ENCODE data around the gene BSN. TPM values are rescaled to one million over a fixed set of nuclear protein-coding genes. Genes with fewer than 3 reads are reported as not detected.

BSN gene
- total RNA-seq: 0.10 and 0.37 TPM in 2 replicates

GRCh38 chr3:49553692-49554632 is at the start of gene BSN:
TSS of gene BSN (plus strand) at chr3:49554477. CDS start at chr3:49554603, 126 bp downstream.

GRCh38 chr3:49673715-49674496 is 119.6 kb downstream of the BSN start, which contains the start of gene APEH:
TSS of gene APEH (plus strand) at chr3:49674351. CDS start at chr3:49674402, 51 bp downstream.

DNA sequence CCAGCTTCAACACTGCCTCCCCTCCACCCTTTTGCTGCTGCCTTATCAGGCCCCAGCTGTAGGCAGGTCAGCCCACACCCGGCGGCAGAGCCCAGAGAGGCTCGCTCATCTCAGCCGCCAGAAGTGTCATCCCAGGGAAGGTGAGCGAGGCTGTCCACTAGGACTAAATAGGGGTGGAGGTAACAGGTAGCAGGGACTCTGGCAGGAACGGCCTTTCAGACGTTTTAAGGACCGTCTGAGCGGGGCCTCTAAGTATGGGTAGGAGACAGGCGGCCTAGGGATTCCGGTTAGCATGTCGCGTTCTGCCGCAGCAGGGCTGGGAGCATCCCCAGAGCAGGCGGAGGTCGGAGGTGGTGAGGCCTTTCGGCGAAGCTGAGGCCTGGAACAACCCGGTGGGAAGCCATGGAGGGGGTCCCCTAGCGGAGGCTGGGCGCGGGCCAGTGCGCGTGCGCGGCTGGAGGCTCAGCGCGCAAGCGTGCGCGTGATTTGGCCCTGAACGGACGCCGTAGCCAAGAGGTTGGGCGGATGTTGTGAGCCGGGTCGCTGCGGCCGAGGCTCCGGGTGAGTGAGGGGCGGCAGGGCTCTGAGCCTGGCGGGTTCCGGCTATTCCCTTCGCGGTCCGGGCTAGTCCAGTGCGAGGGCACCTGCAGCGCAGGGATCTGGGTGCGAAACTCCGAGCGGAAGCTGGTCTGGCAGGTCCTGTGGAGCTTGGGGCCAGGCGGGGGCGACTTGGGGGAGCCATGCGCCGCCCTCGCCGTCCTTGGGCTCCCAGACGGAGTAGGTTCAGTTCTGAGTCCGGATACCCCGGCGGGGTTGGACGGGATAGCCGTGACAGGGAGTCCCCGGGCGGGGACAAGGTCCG is 135.0 kb downstream of the BSN start, which contains the start of the genes MST1 and RNF123:
Gene MST1, minus strand, starts transcription at position 429 of the 862 bp plus-strand sequence. CDS start 783 bp downstream, outside the sequence.
Gene RNF123, plus strand, starts transcription at position 512 of the 862 bp plus-strand sequence. CDS start 1,609 bp downstream, outside the sequence.

DNA sequence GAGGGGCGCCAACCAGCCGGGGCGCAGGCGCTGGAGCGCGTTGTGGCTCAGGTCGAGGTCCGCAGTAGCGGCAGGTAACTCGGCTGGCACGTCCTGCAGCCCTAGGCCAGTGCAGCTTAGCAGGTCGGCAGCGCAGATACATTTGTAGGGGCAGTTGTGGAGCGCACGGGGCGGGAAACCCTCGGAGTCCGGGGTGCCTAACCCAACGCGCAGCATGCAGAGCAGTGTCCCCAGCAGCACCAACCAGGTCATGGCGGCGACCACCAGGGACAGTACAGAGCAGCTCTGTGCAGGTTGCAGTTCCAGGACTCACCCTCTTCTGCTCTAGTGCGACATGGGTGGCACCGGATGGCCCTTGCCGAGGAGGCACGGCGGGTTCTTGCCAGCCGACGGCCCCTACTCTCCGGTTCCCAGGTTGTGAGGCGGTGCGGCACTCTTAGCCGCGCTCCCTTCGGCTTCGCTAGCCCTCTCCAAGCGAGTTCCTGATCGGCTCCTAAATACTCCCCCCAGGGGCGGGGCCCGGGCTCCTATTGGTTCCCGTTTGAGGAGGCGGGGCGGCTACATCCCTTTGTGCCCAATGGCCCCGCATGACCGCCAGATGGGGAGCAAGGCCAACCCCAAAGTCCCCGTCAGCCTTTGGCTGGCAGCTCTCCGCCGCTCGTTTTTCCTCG is 165.1 kb downstream of the BSN start, which contains the start of gene AMIGO3:
Gene AMIGO3, minus strand, starts transcription at position 471 of the 671 bp plus-strand sequence. Its CDS starts 219 bp downstream, at position 252.

Other genes starting within 250 kb of the BSN start
- 13.8 and 16.8 TPM in 2 replicates for gene USP4, start 214.4 kb upstream of the BSN start, total RNA-seq
- gene GPX1, start 196.1 kb upstream of the BSN start, total RNA-seq: 286 and 311 TPM in 2 replicates
- 359 and 416 TPM in 2 replicates for gene RHOA, start 142.5 kb upstream of the BSN start, total RNA-seq
- 26.6 and 29.1 TPM in 2 replicates for gene TCTA, start 142.1 kb upstream of the BSN start, total RNA-seq
- gene AMT, start 132.0 kb upstream of the BSN start, total RNA-seq: 0.39 and 1.5 TPM in 2 replicates
- 4.3 and 8.2 TPM in 2 replicates for gene NICN1, start 125.2 kb upstream of the BSN start, total RNA-seq
- gene DAG1, start 84.2 kb upstream of the BSN start, total RNA-seq: 35.4 and 40.0 TPM in 2 replicates
- 51.9 and 66.4 TPM in 2 replicates for gene APEH, start 119.9 kb downstream of the BSN start, total RNA-seq
- gene MST1, start 135.0 kb downstream of the BSN start, total RNA-seq: 1.4 and 3.1 TPM in 2 replicates
- 14.2 and 18.6 TPM in 2 replicates for gene RNF123, start 135.1 kb downstream of the BSN start, total RNA-seq
- gene AMIGO3, start 165.2 kb downstream of the BSN start, total RNA-seq: 0.31 and 0.54 TPM in 2 replicates
- 18.3 and 23.6 TPM in 2 replicates for gene GMPPB, start 169.5 kb downstream of the BSN start, total RNA-seq
- gene IP6K1, start 232.1 kb downstream of the BSN start, total RNA-seq: 41.2 and 42.1 TPM in 2 replicates
- not detected in 2 replicates for gene CDHR4, start 245.4 kb downstream of the BSN start, total RNA-seq
- 1.6 and 4.9 TPM in 2 replicates for gene INKA1, start 248.8 kb downstream of the BSN start, total RNA-seq